ENCODE measurements around the gene CXorf58.
A peak's percentile ranks its signal among the peaks of the same experiment; 100 is the strongest.

CXorf58 gene

GRCh38 chrX:23901060-23901459, 6.7 kb upstream of the CXorf58 start:
- DNase-seq = no peak

GRCh38 chrX:23901805-23902204, 6.0 kb upstream of the CXorf58 start:
- peak; percentile 15 for DNase-seq

- no peak for DNase-seq
Measured at GRCh38 chrX:23902419-23902818, 5.4 kb upstream of the CXorf58 start.

GRCh38 chrX:23904096-23904495, 3.7 kb upstream of the CXorf58 start:
- DNase-seq = no peak

- peak; percentile 3 for DNase-seq
Measured at GRCh38 chrX:23907111-23907497, 702 bp upstream of the CXorf58 start.

- no peak for DNase-seq
Measured at GRCh38 chrX:23908219-23909004, 606 bp downstream of the CXorf58 start.

GRCh38 chrX:23911126-23911835, 3.5 kb downstream of the CXorf58 start:
- no peak for DNase-seq

GRCh38 chrX:23919148-23919547, 11.3 kb downstream of the CXorf58 start:
- DNase-seq = no peak

GRCh38 chrX:23919706-23920320, 12.0 kb downstream of the CXorf58 start:
- no peak for DNase-seq

- no peak for DNase-seq
Measured at GRCh38 chrX:23926015-23926414, 18.2 kb downstream of the CXorf58 start.

GRCh38 chrX:23930894-23931604, 23.2 kb downstream of the CXorf58 start:
- no peak for DNase-seq

- DNase-seq = no peak
Measured at GRCh38 chrX:23932046-23932445, 24.2 kb downstream of the CXorf58 start.

- DNase-seq = no peak
Measured at GRCh38 chrX:23935106-23935505, 27.3 kb downstream of the CXorf58 start.

GRCh38 chrX:23936180-23936579, 28.4 kb downstream of the CXorf58 start:
- no peak for DNase-seq

GRCh38 chrX:23937100-23937499, 29.3 kb downstream of the CXorf58 start:
- no peak for DNase-seq

GRCh38 chrX:23938690-23939089, 30.9 kb downstream of the CXorf58 start:
- no peak for DNase-seq

- DNase-seq = no peak
Measured at GRCh38 chrX:23939203-23939602, 31.4 kb downstream of the CXorf58 start.

GRCh38 chrX:23944234-23944633, 36.4 kb downstream of the CXorf58 start:
- DNase-seq = no peak

GRCh38 chrX:23945206-23945605, 37.4 kb downstream of the CXorf58 start:
- DNase-seq = no peak

- DNase-seq = no peak
Measured at GRCh38 chrX:23952391-23952790, 44.6 kb downstream of the CXorf58 start.

GRCh38 chrX:23952984-23953907, 45.4 kb downstream of the CXorf58 start:
- peak; percentile 1 for DNase-seq

- DNase-seq = no peak
Measured at GRCh38 chrX:23953908-23954269, 46.1 kb downstream of the CXorf58 start.
